ENCODE data around the gene GDI2.

DNA sequence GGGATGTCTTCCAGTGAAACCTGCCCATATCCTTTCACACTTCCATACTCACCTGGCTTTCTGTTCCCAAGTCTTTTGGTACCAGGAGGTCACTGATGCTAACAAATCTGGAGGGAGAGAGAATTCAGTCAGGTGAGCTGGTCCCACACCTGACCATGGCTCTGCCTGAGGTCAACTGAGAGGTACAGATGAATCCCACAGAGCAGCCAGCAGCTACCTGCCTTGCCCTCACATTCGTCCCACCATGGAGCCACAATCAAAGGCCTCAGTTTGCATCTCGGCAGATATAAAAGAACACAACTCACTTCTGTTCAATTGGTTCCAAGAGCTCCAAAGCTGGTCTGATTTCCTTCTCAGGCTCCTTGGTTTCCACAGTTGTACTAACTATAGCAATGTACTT is 47.0 kb downstream of the GDI2 start:
- TF ChIP-seq, protein P1, sequence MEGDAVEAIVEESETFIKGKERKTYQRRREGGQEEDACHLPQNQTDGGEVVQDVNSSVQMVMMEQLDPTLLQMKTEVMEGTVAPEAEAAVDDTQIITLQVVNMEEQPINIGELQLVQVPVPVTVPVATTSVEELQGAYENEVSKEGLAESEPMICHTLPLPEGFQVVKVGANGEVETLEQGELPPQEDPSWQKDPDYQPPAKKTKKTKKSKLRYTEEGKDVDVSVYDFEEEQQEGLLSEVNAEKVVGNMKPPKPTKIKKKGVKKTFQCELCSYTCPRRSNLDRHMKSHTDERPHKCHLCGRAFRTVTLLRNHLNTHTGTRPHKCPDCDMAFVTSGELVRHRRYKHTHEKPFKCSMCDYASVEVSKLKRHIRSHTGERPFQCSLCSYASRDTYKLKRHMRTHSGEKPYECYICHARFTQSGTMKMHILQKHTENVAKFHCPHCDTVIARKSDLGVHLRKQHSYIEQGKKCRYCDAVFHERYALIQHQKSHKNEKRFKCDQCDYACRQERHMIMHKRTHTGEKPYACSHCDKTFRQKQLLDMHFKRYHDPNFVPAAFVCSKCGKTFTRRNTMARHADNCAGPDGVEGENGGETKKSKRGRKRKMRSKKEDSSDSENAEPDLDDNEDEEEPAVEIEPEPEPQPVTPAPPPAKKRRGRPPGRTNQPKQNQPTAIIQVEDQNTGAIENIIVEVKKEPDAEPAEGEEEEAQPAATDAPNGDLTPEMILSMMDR (conservative IDR thresholded peaks at IDR 0.05; ENCODE audit: low read depth, low read length) = no peak
- TF ChIP-seq EZH2 (IDR thresholded peaks at IDR 0.05; ENCODE audit: borderline replicate concordance, low read depth, low read length, poor library complexity, severe bottlenecking) = no peak

Measured in A673 (cell line).